ENCODE data around the gene ANO10.
"Not testable (repeated sequence)": the region's sequence is repeated elsewhere in the genome, so short reads cannot be mapped to it uniquely, and the experiment has no call there.

ANO10 gene

GRCh38 chr3:43629257-43629656, 7.4 kb upstream of the ANO10 start:
- DNase-seq (ENCODE audit: low spot score): no peak

GRCh38 chr3:43627360-43627759, 5.5 kb upstream of the ANO10 start:
- no peak for DNase-seq (ENCODE audit: low spot score)

- DNase-seq (ENCODE audit: low spot score): no peak
Measured at GRCh38 chr3:43624619-43625305, 3.0 kb upstream of the ANO10 start.

GRCh38 chr3:43620831-43621655, 768 bp downstream of the ANO10 start:
- DNase-seq (ENCODE audit: low spot score): no peak

- DNase-seq (ENCODE audit: low spot score): no peak
Measured at GRCh38 chr3:43619588-43619987, 2.2 kb downstream of the ANO10 start.

GRCh38 chr3:43618142-43618541, 3.7 kb downstream of the ANO10 start:
- no peak for DNase-seq (ENCODE audit: low spot score)

- no peak for DNase-seq (ENCODE audit: low spot score)
Measured at GRCh38 chr3:43616034-43616433, 5.8 kb downstream of the ANO10 start.

GRCh38 chr3:43615133-43615532, 6.7 kb downstream of the ANO10 start:
- DNase-seq (ENCODE audit: low spot score): no peak

GRCh38 chr3:43613976-43614375, 7.8 kb downstream of the ANO10 start:
- DNase-seq (ENCODE audit: low spot score): no peak

GRCh38 chr3:43612419-43612818, 9.4 kb downstream of the ANO10 start:
- DNase-seq (ENCODE audit: low spot score): no peak

GRCh38 chr3:43609406-43609805, 12.4 kb downstream of the ANO10 start:
- no peak for DNase-seq (ENCODE audit: low spot score)

- no peak for DNase-seq (ENCODE audit: low spot score)
Measured at GRCh38 chr3:43608751-43609150, 13.1 kb downstream of the ANO10 start.

- DNase-seq (ENCODE audit: low spot score): no peak
Measured at GRCh38 chr3:43606284-43606683, 15.5 kb downstream of the ANO10 start.

GRCh38 chr3:43599959-43600358, 21.9 kb downstream of the ANO10 start:
- DNase-seq (ENCODE audit: low spot score): not testable (repeated sequence)

GRCh38 chr3:43597961-43598360, 23.9 kb downstream of the ANO10 start:
- no peak for DNase-seq (ENCODE audit: low spot score)

- not testable (repeated sequence) for DNase-seq (ENCODE audit: low spot score)
Measured at GRCh38 chr3:43596178-43596577, 25.6 kb downstream of the ANO10 start.

GRCh38 chr3:43595280-43595679, 26.5 kb downstream of the ANO10 start:
- not testable (repeated sequence) for DNase-seq (ENCODE audit: low spot score)

- not testable (repeated sequence) for DNase-seq (ENCODE audit: low spot score)
Measured at GRCh38 chr3:43593588-43593987, 28.2 kb downstream of the ANO10 start.

GRCh38 chr3:43591866-43592265, 29.9 kb downstream of the ANO10 start:
- not testable (repeated sequence) for DNase-seq (ENCODE audit: low spot score)

- no peak for DNase-seq (ENCODE audit: low spot score)
Measured at GRCh38 chr3:43587303-43587702, 34.5 kb downstream of the ANO10 start.

GRCh38 chr3:43584043-43584826, 37.6 kb downstream of the ANO10 start:
- DNase-seq (ENCODE audit: low spot score): no peak

- DNase-seq (ENCODE audit: low spot score): no peak
Measured at GRCh38 chr3:43583481-43583880, 38.3 kb downstream of the ANO10 start.

- DNase-seq (ENCODE audit: low spot score): no peak
Measured at GRCh38 chr3:43582866-43583265, 38.9 kb downstream of the ANO10 start.

All from ecto neural progenitor cell (in vitro differentiated cells).